ENCODE measurements around the gene MOB1A. TPM values are rescaled to one million over a fixed set of nuclear protein-coding genes. Genes with fewer than 3 reads are reported as not detected.

MOB1A gene
- total RNA-seq, 1 experiment from 2014 or later, result 88.2 TPM

GRCh38 chr2:74198461-74199274 lies 20.0 kb upstream of the MOB1A start, which contains the start of gene MTHFD2 (continued):
- TF ChIP-seq ZNF281 (CRISPR knock-in tag; IDR thresholded peaks at IDR 0.05) (peak; percentile 90), ZSCAN18 (CRISPR knock-in tag; IDR thresholded peaks at IDR 0.05) (no peak), ZBTB21 (CRISPR knock-in tag; IDR thresholded peaks at IDR 0.05; ENCODE audit: borderline replicate concordance) (peak; percentile 33), FOXP1 (CRISPR knock-in tag; IDR thresholded peaks at IDR 0.05; ENCODE audit: borderline replicate concordance) (peak; percentile 94), PRDM15 (CRISPR knock-in tag; IDR thresholded peaks at IDR 0.05) (peak; percentile 54; the same call in 1 of the 2 replicates), IRF1 (CRISPR knock-in tag; IDR thresholded peaks at IDR 0.05) (peak; percentile 88), CREM (CRISPR knock-in tag; IDR thresholded peaks at IDR 0.05) (peak; percentile 81), NFYB (CRISPR knock-in tag; conservative IDR thresholded peaks at IDR 0.05; ENCODE audit: low read depth) (peak; percentile 91), ZNF219 (CRISPR knock-in tag; IDR thresholded peaks at IDR 0.05; ENCODE audit: borderline replicate concordance) (peak; percentile 93), AR (CRISPR knock-in tag; IDR thresholded peaks at IDR 0.05) (0 out of 2 replicates have a peak, but pooled peaks have one; percentile 26), ATF2 (CRISPR knock-in tag; IDR thresholded peaks at IDR 0.05; ENCODE audit: borderline replicate concordance, low read depth) (0 out of 2 replicates have a peak, but pooled peaks have one; percentile 11), IRF2 (CRISPR knock-in tag; IDR thresholded peaks at IDR 0.05; ENCODE audit: borderline replicate concordance, low read depth) (0 out of 2 replicates have a peak, but pooled peaks have one; percentile 18), ZNF263 (CRISPR knock-in tag; IDR thresholded peaks at IDR 0.05; ENCODE audit: low read depth) (no peak; the same call in 1 of the 2 replicates), HMGA2 (CRISPR knock-in tag; IDR thresholded peaks at IDR 0.05) (no peak), CTCF (IDR thresholded peaks at IDR 0.05) (peak; percentile 80), ELF4 (CRISPR knock-in tag; IDR thresholded peaks at IDR 0.05; ENCODE audit: low read depth) (peak; percentile 82; the same call in 1 of the 2 replicates), NR3C1 (CRISPR knock-in tag; conservative IDR thresholded peaks at IDR 0.05; ENCODE audit: low read depth) (no peak), ZNF317 (CRISPR knock-in tag; IDR thresholded peaks at IDR 0.05; ENCODE audit: borderline replicate concordance, low read depth) (0 out of 2 replicates have a peak, but pooled peaks have one; percentile 49), ZNF232 (CRISPR knock-in tag; IDR thresholded peaks at IDR 0.05) (peak; percentile 91), ZNF671 (CRISPR knock-in tag; IDR thresholded peaks at IDR 0.05) (no peak; the same call in 1 of the 2 replicates), ZNF121 (CRISPR knock-in tag; IDR thresholded peaks at IDR 0.05) (peak; percentile 27; the same call in 1 of the 2 replicates)
